ENCODE results near the gene BCAS3.

Gene BCAS3

DNA sequence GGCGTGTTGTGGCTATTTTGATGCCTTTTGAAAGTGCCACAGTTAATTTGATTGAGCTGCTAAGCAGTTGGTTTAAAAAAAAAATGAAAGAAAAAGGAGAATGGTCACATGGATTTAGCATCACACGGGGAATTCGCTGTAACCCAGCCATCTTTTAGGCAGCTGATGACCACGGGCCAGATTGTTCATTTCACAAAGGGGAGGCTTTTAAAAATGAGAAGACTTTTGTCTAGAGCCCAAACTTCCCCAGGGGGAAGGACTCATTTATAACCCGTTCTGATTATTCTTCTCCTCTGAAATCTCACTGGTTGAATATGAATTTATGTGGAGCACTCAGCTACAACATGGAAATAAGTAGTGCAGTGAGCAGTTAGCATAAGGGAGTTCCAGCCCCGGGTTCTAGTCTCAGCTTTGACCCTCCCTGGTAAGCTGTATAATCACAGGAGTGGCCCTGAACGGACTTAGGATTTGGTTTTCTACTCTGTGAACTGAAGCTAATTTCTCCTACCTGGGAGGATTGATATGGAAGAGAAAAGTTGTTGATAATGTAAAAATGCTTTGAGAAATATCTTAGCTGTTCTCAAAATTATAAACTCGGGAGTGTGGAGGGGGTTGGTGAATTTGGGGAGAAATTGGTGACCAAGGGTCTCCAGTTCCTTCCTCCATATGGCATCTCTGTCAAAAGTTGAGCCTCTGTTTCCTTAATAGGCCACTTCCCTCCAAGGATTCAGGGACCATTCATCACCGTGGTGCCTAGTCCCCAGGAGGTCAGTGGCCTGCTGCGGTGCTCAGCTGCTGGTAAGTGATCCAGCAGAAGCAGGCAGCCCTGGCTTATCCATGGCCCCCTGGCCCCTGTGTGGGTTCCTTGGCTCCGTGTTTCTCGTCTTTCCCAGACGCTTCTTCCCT is 645.6 kb downstream of the BCAS3 start:
- no peak for DNase-seq (ENCODE audit: low spot score)

- DNase-seq (ENCODE audit: low spot score): no peak
Measured at GRCh38 chr17:61323909-61324868, 646.5 kb downstream of the BCAS3 start.

DNA sequence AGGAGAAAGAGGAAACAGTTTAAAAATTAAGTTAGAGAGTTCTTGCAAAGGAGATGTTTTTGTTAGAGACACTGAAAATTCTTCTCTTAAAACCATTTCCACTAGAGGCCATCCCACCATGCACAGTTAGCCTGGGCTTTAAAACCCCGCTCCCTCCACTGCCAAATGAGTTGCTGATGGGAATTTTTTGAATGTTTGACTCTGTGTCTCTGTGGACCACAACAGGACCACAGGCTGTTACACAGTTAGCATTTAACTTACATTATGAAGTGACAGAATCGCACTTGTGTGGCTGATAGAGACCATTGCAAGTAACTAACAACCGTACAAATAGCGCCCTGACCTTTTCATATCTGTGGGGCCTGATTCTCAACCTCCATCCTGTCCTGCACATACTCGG is 647.3 kb downstream of the BCAS3 start:
- no peak for DNase-seq (ENCODE audit: low spot score)

DNA sequence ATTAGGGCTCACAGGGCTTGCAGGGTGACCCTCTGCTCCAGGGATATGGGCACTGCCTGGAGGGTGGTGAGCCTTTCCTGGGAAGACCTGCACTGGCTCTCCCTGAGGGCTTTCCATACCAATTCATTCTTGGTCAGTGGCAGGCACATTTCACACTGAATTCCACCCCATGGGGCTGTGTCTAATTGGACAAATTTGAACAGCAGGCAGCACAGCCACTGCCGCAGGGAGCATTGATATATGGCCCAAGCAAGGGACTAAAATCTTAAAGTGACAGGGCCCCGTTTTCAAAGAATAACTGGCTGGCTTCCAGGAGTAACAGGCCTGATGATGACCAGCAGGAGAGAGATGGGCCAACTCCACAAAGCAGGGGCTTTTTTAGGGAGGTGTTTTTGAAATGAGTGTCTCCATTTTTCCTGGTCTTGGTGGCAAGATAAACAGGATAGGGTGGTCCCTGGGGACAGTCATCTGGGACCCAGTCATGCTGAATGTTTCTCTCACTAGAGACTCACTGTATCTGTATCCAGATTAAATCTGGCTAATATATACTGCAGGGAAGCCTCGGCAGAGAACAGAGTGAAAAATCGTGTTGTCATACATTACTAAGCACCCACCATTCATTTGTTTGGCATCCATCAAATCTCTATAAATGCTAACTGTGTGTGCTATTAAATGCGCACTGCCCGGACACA is 647.9 kb downstream of the BCAS3 start:
- no peak for DNase-seq (ENCODE audit: low spot score)

DNA sequence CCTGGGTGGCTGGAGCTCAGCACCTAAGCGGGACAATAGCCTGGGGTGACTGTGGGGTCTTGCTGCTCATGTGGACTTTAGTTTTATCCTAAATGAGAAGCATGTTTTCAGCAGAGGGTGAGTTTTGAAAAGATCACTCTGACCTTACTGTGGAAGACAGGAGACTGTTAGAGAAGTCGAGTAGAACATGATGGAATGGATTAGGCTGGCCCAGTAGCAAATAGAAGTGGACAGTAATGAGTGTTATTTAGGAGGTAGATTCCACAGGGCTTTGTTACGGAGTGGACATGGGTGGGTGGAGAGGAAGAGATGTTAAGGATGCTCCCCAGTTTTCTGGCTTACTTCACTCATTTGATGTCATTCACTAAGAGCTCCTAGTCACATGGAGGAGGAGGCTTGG is 648.7 kb downstream of the BCAS3 start:
- DNase-seq (ENCODE audit: low spot score): no peak

GRCh38 chr17:61328351-61328750 is 650.7 kb downstream of the BCAS3 start:
- DNase-seq (ENCODE audit: low spot score): no peak

DNA sequence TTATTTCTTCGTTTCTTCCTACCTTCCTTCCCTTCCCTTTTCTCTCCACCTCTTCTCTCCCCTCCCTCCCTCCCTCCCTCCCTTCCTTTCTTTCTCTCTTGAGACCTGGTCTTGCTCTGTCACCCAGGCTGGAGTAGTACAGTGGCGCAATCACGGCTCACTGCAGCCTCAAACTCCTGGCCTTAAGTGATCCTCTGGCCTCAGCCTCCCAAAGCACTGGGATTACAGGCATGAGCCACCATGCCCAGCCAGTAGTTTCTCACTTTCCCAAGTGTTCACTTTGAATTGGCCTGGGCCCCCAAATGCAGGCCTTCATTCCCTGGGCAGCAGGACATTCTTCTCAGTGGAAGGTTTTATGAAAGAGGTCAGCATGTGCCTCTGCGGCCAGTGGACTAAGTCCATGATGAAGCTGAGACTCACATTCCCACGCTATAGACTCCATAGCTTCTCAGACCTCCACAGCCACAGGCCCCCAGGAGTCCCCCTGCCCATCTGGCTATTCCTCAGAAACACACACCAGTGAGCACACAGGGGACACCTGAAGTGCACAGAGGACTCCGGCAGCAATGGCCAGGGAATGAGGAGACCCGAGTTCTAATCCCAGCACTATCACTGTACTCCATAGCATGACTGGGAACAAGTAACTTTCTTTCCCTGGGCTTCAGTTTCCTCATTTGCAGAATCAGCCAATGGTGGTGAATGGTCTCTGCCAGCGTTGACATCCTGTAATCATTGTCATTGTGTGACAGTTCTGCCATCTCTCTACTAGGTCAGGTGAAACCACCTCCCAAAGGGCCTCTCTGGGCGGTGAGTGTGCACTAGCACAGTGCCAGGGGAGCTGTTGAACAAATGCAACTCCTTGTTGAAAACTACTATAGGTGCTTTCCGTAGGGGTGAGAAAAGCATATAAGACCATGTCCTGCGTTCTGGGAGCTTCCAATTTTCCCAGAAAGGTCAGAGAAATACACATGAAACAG is 652.8 kb downstream of the BCAS3 start:
- no peak for DNase-seq (ENCODE audit: low spot score)

DNA sequence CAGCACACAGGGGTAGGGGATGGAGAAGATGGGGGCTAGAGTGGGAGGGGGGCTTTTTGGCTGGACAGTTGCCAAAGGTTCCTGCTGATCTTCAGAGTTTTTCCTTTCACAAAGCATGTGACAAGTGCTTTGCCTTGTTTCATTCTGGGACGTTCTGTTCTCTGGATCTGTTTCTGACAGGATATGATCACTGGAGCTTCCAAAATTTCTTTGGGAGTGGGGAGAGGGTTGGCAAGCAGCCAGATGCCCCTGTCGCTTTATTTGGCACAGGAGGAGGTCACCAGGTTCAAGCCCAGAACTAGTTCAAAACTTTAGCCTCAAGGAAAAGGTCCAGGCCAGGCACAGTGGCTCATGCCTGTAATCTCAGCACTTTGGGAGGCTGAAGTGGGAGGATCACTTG is 653.5 kb downstream of the BCAS3 start:
- DNase-seq (ENCODE audit: low spot score): no peak

GRCh38 chr17:61331886-61332285 is 654.2 kb downstream of the BCAS3 start:
- no peak for DNase-seq (ENCODE audit: low spot score)

- no peak for DNase-seq (ENCODE audit: low spot score)
Measured at GRCh38 chr17:61333136-61333535, 655.5 kb downstream of the BCAS3 start.

DNA sequence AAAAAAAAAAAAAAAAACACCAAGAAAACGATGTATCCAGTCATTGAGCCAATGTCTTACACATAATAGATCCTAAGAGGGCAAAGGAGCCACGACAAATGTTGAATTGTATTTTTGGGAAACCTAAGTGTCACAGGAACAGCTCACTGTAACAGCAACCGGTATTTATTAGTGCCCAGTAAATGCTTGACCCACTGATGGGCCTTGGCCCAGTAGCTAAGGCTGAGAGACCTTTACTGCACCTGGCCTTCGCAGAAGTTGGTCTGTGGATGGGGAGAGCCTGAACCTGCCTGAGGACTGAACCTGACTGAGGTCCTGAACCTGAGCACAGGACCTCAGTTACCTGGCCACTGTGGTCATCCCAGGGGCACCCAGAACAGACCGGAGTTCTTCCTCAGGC is 657.0 kb downstream of the BCAS3 start:
- DNase-seq (ENCODE audit: low spot score): no peak

GRCh38 chr17:61335105-61335844 is 657.6 kb downstream of the BCAS3 start:
- no peak for DNase-seq (ENCODE audit: low spot score)

GRCh38 chr17:61335845-61336655 is 658.4 kb downstream of the BCAS3 start:
- no peak for DNase-seq (ENCODE audit: low spot score)

DNA sequence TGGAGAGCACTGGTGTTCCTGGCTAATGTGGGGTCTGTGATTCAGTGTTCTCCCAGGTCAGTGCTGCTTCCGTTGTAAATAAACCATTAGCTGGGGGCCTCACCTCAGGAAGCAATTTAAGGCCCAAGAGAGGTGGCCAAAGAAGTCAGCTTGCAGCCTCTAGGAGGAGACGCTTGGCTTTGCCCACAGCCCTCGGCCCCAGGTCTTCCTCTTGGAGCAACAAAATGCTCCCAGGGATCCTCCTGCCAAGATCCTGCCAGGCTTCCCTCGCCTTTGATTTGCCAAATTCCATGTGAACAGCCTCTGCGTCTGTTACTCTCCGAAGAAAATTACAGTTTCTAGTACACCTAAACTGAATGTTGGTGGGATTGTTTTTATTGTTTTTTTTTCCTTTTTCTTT is 659.6 kb downstream of the BCAS3 start:
- DNase-seq (ENCODE audit: low spot score): no peak

DNA sequence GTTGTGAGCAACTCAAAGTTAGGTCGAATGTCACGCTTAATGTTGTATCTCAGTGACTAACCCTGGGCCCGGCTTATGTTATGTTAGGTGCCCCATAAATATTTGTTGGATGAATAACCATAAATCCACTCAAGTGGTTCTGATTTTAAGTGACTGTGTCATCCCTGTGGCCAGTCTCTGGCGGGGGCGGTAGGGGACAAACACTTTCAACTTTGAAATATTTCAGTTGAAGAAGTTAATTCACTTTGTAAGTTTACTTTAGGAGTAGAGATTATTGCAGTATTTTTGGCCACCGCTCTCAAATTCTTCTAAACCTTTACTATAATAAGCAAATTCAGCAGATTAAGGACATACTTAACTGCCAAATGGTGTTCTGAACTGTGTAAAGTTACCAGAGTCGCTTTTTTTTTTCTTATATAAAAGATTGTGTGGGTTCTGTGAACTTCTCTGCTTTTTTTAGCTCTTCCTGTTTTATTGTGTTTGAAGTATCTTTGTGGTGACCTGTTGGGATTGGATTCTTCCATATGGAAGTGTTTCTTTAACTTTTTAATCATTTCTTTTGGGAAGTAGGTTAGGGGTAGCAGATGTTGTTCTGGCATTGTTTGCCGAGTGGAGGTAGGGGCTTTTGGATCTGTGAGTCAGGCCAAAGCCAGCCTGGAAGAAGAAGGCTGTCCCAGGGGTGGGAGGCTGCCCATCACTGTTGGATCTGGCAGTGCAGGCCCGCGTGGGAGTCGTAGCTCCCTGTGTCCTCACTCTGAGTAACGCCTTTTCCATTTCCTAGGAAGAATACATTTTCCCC is 660.5 kb downstream of the BCAS3 start:
- no peak for DNase-seq (ENCODE audit: low spot score)

- DNase-seq (ENCODE audit: low spot score): no peak
Measured at GRCh38 chr17:61338874-61339478, 661.3 kb downstream of the BCAS3 start.

DNA sequence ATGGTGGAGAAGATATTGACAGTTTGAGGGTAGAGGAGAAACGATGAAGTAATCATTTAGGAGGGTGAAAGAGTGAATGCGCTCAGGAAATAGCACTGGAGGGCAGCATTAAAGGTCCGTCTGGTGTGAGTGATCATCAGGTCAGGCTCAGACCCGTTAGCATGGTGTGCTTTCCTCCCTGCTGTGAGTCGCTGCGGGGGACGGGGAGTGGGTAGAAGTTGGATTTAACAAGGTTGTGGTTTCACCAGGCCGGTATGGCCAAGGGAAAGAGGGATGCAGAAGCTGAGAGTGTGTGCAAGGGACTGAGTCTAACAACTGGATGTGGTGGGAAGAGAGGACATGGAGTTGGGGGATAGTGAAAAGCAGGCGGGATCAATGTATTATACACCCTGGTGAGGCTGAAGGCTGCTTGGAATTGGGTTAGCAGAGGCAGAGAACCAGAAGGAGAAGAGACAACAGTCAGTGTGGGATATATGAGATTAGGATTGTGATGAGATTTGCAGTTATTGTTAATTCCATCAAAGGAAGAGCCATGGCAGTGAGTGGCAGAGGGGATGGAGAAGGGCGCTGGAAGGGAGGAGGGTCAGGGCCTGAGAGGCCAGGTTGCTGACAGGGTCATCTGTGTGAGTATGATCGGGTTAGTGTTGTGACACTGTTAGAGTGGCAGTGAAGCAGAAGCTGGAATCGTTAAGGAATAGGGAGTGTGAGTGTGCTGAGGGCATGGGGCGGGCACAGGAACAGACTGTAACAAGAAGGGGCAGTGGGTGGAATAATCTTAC is 663.0 kb downstream of the BCAS3 start:
- DNase-seq (ENCODE audit: low spot score): no peak
